GM12878 (cell line): ENCODE results near the gene GRAMD2B.

ENCODE experiments used
- CEBPB ChIP-seq, 2 experiments: fragments of 150-350 bp in 1 of 2; IDR thresholded peaks; 2 replicates each; pipeline ENCODE4 v1.6.1; 2012 to 2014; ENCODE audit warnings: low read depth in 2 of 2, low read length in 2 of 2, borderline replicate concordance in 1 of 2, inconsistent platforms in 1 of 2
- GABPA ChIP-seq: IDR thresholded peaks from 2 replicates; pipeline ENCODE4 v1.6.1; 2014; ENCODE audit warnings: antibody characterized with exemption, low read depth, mild to moderate bottlenecking, inconsistent platforms
- HDAC2 ChIP-seq: fragments of 200-600 bp; sonication (generic); IDR thresholded peaks from 2 replicates; pipeline ENCODE4 v1.6.1; 2017
- NRF1 ChIP-seq: conservative IDR thresholded peaks from 2 replicates; pipeline ENCODE4 v1.6.1; 2011; ENCODE audit warnings: mild to moderate bottlenecking, low read depth, low read length, improper control_type of control experiment
- POLR2AphosphoS2 ChIP-seq: IDR thresholded peaks from 2 replicates; pipeline ENCODE4 v1.6.1; 2011; ENCODE audit warnings: low read depth, mild to moderate bottlenecking, low read length, improper control_type of control experiment, moderate library complexity
- POLR2AphosphoS5 ChIP-seq: IDR thresholded peaks from 2 replicates; pipeline ENCODE4 v1.6.1; 2011; ENCODE audit warnings: mild to moderate bottlenecking, low read length, inconsistent platforms
- TF ChIP-seq, protein P1 (sequence below), 3 experiments: IDR thresholded peaks in 2 of 3; conservative IDR thresholded peaks in 1 of 3; 2 replicates each; pipeline ENCODE4 v1.5.1; 2011; ENCODE audit warnings: low read depth in 3 of 3, low read length in 3 of 3, mild to moderate bottlenecking in 3 of 3, control low read depth in 2 of 3, moderate library complexity in 2 of 3, inconsistent platforms in 1 of 3, mixed read lengths in 1 of 3; ENCODE audit not compliant: control insufficient read depth in 2 of 3, insufficient read depth in 1 of 3; ENCODE audit errors: extremely low read depth in 1 of 3
- TF ChIP-seq, protein P2 (sequence below): fragments of 450-650 bp; formaldehyde crosslinking; IDR thresholded peaks from 2 replicates; pipeline ENCODE4 v1.5.0; 2022; ENCODE audit warnings: mild to moderate bottlenecking, missing genetic modification characterization
- TF ChIP-seq, protein P3 (sequence below): IDR thresholded peaks from 2 replicates; pipeline ENCODE4 v1.6.1; 2011; ENCODE audit warnings: borderline replicate concordance, low read depth, mild to moderate bottlenecking, moderate library complexity, low read length; ENCODE audit not compliant: insufficient read depth, poor library complexity, severe bottlenecking

DNA sequence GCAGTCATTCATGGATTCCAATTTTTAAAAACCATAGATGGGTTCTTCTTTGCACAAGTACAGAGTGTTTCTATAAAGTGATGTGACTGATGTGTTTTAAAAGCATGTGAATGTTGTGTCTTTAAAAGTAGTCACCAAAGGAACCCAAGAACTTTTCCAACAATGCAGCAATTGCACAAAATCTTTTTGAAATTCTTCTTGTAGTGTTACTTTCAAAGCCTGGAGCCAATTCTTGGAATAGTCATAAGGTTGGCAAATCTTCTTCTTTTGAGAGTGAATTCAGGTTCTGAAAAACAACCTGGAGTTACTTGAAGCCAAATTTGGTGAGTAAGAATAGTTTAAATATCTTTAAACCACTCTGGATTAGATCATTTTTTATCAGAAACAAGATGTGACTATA is 10.5 kb downstream of the GRAMD2B start:
- TF ChIP-seq GABPA = no peak
- no peak for TF ChIP-seq HDAC2
- TF ChIP-seq, protein P1, sequence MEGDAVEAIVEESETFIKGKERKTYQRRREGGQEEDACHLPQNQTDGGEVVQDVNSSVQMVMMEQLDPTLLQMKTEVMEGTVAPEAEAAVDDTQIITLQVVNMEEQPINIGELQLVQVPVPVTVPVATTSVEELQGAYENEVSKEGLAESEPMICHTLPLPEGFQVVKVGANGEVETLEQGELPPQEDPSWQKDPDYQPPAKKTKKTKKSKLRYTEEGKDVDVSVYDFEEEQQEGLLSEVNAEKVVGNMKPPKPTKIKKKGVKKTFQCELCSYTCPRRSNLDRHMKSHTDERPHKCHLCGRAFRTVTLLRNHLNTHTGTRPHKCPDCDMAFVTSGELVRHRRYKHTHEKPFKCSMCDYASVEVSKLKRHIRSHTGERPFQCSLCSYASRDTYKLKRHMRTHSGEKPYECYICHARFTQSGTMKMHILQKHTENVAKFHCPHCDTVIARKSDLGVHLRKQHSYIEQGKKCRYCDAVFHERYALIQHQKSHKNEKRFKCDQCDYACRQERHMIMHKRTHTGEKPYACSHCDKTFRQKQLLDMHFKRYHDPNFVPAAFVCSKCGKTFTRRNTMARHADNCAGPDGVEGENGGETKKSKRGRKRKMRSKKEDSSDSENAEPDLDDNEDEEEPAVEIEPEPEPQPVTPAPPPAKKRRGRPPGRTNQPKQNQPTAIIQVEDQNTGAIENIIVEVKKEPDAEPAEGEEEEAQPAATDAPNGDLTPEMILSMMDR (IDR thresholded peaks at IDR 0.05 in 2 of 3, conservative IDR thresholded peaks at IDR 0.05 in 1 of 3; ENCODE audit: control insufficient read depth in 2 of 3, extremely low read depth in 1 of 3, insufficient read depth in 1 of 3, low read depth in 3 of 3, low read length in 3 of 3) = no peak
- TF ChIP-seq POLR2AphosphoS5 = no peak
- TF ChIP-seq CEBPB (IDR thresholded peaks at IDR 0.05; ENCODE audit: borderline replicate concordance in 1 of 2, low read depth in 2 of 2, low read length in 2 of 2) = no peak
- no peak for TF ChIP-seq NRF1
- TF ChIP-seq, protein P2, sequence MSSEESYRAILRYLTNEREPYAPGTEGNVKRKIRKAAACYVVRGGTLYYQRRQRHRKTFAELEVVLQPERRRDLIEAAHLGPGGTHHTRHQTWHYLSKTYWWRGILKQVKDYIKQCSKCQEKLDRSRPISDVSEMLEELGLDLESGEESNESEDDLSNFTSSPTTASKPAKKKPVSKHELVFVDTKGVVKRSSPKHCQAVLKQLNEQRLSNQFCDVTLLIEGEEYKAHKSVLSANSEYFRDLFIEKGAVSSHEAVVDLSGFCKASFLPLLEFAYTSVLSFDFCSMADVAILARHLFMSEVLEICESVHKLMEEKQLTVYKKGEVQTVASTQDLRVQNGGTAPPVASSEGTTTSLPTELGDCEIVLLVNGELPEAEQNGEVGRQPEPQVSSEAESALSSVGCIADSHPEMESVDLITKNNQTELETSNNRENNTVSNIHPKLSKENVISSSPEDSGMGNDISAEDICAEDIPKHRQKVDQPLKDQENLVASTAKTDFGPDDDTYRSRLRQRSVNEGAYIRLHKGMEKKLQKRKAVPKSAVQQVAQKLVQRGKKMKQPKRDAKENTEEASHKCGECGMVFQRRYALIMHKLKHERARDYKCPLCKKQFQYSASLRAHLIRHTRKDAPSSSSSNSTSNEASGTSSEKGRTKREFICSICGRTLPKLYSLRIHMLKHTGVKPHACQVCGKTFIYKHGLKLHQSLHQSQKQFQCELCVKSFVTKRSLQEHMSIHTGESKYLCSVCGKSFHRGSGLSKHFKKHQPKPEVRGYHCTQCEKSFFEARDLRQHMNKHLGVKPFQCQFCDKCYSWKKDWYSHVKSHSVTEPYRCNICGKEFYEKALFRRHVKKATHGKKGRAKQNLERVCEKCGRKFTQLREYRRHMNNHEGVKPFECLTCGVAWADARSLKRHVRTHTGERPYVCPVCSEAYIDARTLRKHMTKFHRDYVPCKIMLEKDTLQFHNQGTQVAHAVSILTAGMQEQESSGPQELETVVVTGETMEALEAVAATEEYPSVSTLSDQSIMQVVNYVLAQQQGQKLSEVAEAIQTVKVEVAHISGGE (CRISPR knock-in tag) = no peak
- no peak for TF ChIP-seq POLR2AphosphoS2
- TF ChIP-seq, protein P3, sequence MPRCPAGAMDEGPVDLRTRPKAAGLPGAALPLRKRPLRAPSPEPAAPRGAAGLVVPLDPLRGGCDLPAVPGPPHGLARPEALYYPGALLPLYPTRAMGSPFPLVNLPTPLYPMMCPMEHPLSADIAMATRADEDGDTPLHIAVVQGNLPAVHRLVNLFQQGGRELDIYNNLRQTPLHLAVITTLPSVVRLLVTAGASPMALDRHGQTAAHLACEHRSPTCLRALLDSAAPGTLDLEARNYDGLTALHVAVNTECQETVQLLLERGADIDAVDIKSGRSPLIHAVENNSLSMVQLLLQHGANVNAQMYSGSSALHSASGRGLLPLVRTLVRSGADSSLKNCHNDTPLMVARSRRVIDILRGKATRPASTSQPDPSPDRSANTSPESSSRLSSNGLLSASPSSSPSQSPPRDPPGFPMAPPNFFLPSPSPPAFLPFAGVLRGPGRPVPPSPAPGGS = no peak
